ENCODE data around the gene PLCXD1.

DNA sequence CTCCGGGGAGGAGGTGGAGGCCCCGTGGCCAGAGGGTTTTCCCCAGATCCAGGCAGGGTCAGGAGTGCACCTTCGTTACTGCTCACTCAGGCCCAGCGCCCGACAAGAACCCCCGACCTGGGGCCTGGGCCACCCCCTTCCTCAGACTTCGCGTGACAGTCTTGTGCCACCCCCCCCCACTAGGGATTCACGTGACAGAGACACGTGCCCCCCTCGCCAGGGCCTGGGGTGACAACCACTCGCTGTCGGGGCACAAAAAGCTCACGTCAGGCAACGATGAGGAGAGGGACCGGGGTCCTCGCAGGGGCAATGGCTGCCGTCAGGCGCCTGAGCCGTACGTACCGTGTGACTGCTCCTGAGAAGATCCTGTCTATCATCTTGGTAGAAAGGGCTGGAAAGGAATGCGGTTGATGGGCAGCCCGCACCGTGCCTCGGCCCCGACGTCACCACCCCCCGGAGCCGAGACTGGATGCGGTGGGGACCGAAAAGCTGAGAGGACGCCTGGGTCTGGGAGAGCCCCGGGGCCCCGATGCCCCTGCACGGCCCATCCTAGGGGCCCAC, 60.4 kb downstream of the PLCXD1 start:
- TF ChIP-seq, protein P1, sequence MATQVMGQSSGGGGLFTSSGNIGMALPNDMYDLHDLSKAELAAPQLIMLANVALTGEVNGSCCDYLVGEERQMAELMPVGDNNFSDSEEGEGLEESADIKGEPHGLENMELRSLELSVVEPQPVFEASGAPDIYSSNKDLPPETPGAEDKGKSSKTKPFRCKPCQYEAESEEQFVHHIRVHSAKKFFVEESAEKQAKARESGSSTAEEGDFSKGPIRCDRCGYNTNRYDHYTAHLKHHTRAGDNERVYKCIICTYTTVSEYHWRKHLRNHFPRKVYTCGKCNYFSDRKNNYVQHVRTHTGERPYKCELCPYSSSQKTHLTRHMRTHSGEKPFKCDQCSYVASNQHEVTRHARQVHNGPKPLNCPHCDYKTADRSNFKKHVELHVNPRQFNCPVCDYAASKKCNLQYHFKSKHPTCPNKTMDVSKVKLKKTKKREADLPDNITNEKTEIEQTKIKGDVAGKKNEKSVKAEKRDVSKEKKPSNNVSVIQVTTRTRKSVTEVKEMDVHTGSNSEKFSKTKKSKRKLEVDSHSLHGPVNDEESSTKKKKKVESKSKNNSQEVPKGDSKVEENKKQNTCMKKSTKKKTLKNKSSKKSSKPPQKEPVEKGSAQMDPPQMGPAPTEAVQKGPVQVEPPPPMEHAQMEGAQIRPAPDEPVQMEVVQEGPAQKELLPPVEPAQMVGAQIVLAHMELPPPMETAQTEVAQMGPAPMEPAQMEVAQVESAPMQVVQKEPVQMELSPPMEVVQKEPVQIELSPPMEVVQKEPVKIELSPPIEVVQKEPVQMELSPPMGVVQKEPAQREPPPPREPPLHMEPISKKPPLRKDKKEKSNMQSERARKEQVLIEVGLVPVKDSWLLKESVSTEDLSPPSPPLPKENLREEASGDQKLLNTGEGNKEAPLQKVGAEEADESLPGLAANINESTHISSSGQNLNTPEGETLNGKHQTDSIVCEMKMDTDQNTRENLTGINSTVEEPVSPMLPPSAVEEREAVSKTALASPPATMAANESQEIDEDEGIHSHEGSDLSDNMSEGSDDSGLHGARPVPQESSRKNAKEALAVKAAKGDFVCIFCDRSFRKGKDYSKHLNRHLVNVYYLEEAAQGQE (IDR thresholded peaks at IDR 0.05; ENCODE audit: low read depth) = no peak
- TF ChIP-seq RAD21 (IDR thresholded peaks at IDR 0.05; ENCODE audit: low read depth) (no peak), CREB1 (IDR thresholded peaks at IDR 0.05; ENCODE audit: low read depth) (no peak)
- TF ChIP-seq, protein P2, sequence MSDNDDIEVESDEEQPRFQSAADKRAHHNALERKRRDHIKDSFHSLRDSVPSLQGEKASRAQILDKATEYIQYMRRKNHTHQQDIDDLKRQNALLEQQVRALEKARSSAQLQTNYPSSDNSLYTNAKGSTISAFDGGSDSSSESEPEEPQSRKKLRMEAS (IDR thresholded peaks at IDR 0.05) = no peak
